ENCODE measurements around the gene SLC19A1.
"Not testable (repeated sequence)": the region's sequence is repeated elsewhere in the genome, so short reads cannot be mapped to it uniquely, and the experiment has no call there.

SLC19A1 gene

GRCh38 chr21:45532826-45533360 is 9.3 kb downstream of the SLC19A1 start:
- Histone ChIP-seq H3K4me3 (ENCODE audit: insufficient read depth, low read depth, low read length, poor library complexity, severe bottlenecking) (no peak overlapping the region), H3K36me3 (ENCODE audit: control insufficient read depth, insufficient read depth, low read length) (peaks cover 7% of the 10 kb centered on the region), H3K9me3 (ENCODE audit: control insufficient read depth, low read length) (no peaks in the 10 kb centered on the region), H3K27ac (ENCODE audit: insufficient read depth, low read length, poor library complexity, severe bottlenecking) (no peak overlapping the region), H3K27me3 (replicated peaks; ENCODE audit: control insufficient read depth, insufficient read depth, low read length, poor library complexity, severe bottlenecking) (no peaks in the 10 kb centered on the region), H3K4me1 (ENCODE audit: control insufficient read depth, insufficient read depth, low read length, poor library complexity, severe bottlenecking) (peaks cover 10% of the 10 kb centered on the region)
- DNase-seq = no peak

- Histone ChIP-seq H3K27ac (ENCODE audit: insufficient read depth, low read length, poor library complexity, severe bottlenecking) (no peak overlapping the region), H3K4me3 (ENCODE audit: insufficient read depth, low read depth, low read length, poor library complexity, severe bottlenecking) (no peak overlapping the region), H3K36me3 (ENCODE audit: control insufficient read depth, insufficient read depth, low read length) (peaks cover 7% of the 10 kb centered on the region)
Observed at GRCh38 chr21:45531393-45532215, 10.6 kb downstream of the SLC19A1 start.

GRCh38 chr21:45531114-45531392 is 11.2 kb downstream of the SLC19A1 start:
- not testable (repeated sequence) for DNase-seq; H3K27ac ChIP-seq (ENCODE audit: insufficient read depth, low read length, poor library complexity, severe bottlenecking); H3K27me3 ChIP-seq (replicated peaks; ENCODE audit: control insufficient read depth, insufficient read depth, low read length, poor library complexity, severe bottlenecking); H3K4me1 ChIP-seq (ENCODE audit: control insufficient read depth, insufficient read depth, low read length, poor library complexity, severe bottlenecking); H3K9me3 ChIP-seq (ENCODE audit: control insufficient read depth, low read length); H3K4me3 ChIP-seq (ENCODE audit: insufficient read depth, low read depth, low read length, poor library complexity, severe bottlenecking); H3K36me3 ChIP-seq (ENCODE audit: control insufficient read depth, insufficient read depth, low read length)

More at GRCh38 chr21:45531393-45532215, 10.6 kb downstream of the SLC19A1 start:
- no peak for DNase-seq
- Histone ChIP-seq H3K9me3 (ENCODE audit: control insufficient read depth, low read length) (no peaks in the 10 kb centered on the region), H3K4me1 (ENCODE audit: control insufficient read depth, insufficient read depth, low read length, poor library complexity, severe bottlenecking) (peaks cover 10% of the 10 kb centered on the region), H3K27me3 (replicated peaks; ENCODE audit: control insufficient read depth, insufficient read depth, low read length, poor library complexity, severe bottlenecking) (no peaks in the 10 kb centered on the region)

- H3K27me3 ChIP-seq (replicated peaks; ENCODE audit: control insufficient read depth, insufficient read depth, low read length, poor library complexity, severe bottlenecking) = no peaks in the 10 kb centered on the region
- DNase-seq = no peak
- H3K9me3 ChIP-seq (ENCODE audit: control insufficient read depth, low read length) = no peaks in the 10 kb centered on the region
- H3K4me3 ChIP-seq (ENCODE audit: insufficient read depth, low read depth, low read length, poor library complexity, severe bottlenecking) = no peak overlapping the region
- H3K27ac ChIP-seq (ENCODE audit: insufficient read depth, low read length, poor library complexity, severe bottlenecking) = no peak overlapping the region
- H3K4me1 ChIP-seq (ENCODE audit: control insufficient read depth, insufficient read depth, low read length, poor library complexity, severe bottlenecking) = peaks cover 10% of the 10 kb centered on the region
- H3K36me3 ChIP-seq (ENCODE audit: control insufficient read depth, insufficient read depth, low read length) = peaks cover 7% of the 10 kb centered on the region
Observed at GRCh38 chr21:45530423-45531113, 11.7 kb downstream of the SLC19A1 start.

GRCh38 chr21:45529785-45530422 is 12.3 kb downstream of the SLC19A1 start:
- Histone ChIP-seq H3K27me3 (replicated peaks; ENCODE audit: control insufficient read depth, insufficient read depth, low read length, poor library complexity, severe bottlenecking) (no peaks in the 10 kb centered on the region), H3K36me3 (ENCODE audit: control insufficient read depth, insufficient read depth, low read length) (peaks cover 11% of the 10 kb centered on the region), H3K4me3 (ENCODE audit: insufficient read depth, low read depth, low read length, poor library complexity, severe bottlenecking) (no peak overlapping the region), H3K27ac (ENCODE audit: insufficient read depth, low read length, poor library complexity, severe bottlenecking) (no peak overlapping the region), H3K4me1 (ENCODE audit: control insufficient read depth, insufficient read depth, low read length, poor library complexity, severe bottlenecking) (peaks cover 10% of the 10 kb centered on the region), H3K9me3 (ENCODE audit: control insufficient read depth, low read length) (no peaks in the 10 kb centered on the region)
- no peak for DNase-seq

- Histone ChIP-seq H3K27me3 (replicated peaks; ENCODE audit: control insufficient read depth, insufficient read depth, low read length, poor library complexity, severe bottlenecking) (no peaks in the 10 kb centered on the region), H3K27ac (ENCODE audit: insufficient read depth, low read length, poor library complexity, severe bottlenecking) (no peak overlapping the region), H3K4me3 (ENCODE audit: insufficient read depth, low read depth, low read length, poor library complexity, severe bottlenecking) (no peak overlapping the region), H3K4me1 (ENCODE audit: control insufficient read depth, insufficient read depth, low read length, poor library complexity, severe bottlenecking) (peaks cover 10% of the 10 kb centered on the region), H3K9me3 (ENCODE audit: control insufficient read depth, low read length) (no peaks in the 10 kb centered on the region), H3K36me3 (ENCODE audit: control insufficient read depth, insufficient read depth, low read length) (peaks cover 11% of the 10 kb centered on the region)
- DNase-seq = no peak
Observed at GRCh38 chr21:45528981-45529784, 13.1 kb downstream of the SLC19A1 start.

- H3K9me3 ChIP-seq (ENCODE audit: control insufficient read depth, low read length) = no peaks in the 10 kb centered on the region
- peaks cover 5% of the 10 kb centered on the region for H3K4me1 ChIP-seq (ENCODE audit: control insufficient read depth, insufficient read depth, low read length, poor library complexity, severe bottlenecking)
- no peak overlapping the region for H3K27ac ChIP-seq (ENCODE audit: insufficient read depth, low read length, poor library complexity, severe bottlenecking)
- no peak for DNase-seq
- peaks cover 11% of the 10 kb centered on the region for H3K36me3 ChIP-seq (ENCODE audit: control insufficient read depth, insufficient read depth, low read length)
- H3K4me3 ChIP-seq (ENCODE audit: insufficient read depth, low read depth, low read length, poor library complexity, severe bottlenecking) = no peak overlapping the region
- no peaks in the 10 kb centered on the region for H3K27me3 ChIP-seq (replicated peaks; ENCODE audit: control insufficient read depth, insufficient read depth, low read length, poor library complexity, severe bottlenecking)
Observed at GRCh38 chr21:45528028-45528705, 14.1 kb downstream of the SLC19A1 start.

- not testable (repeated sequence) for DNase-seq; H3K27ac ChIP-seq (ENCODE audit: insufficient read depth, low read length, poor library complexity, severe bottlenecking); H3K9me3 ChIP-seq (ENCODE audit: control insufficient read depth, low read length); H3K4me1 ChIP-seq (ENCODE audit: control insufficient read depth, insufficient read depth, low read length, poor library complexity, severe bottlenecking); H3K27me3 ChIP-seq (replicated peaks; ENCODE audit: control insufficient read depth, insufficient read depth, low read length, poor library complexity, severe bottlenecking); H3K4me3 ChIP-seq (ENCODE audit: insufficient read depth, low read depth, low read length, poor library complexity, severe bottlenecking)
- H3K36me3 ChIP-seq (ENCODE audit: control insufficient read depth, insufficient read depth, low read length) = peaks cover 11% of the 10 kb centered on the region
Observed at GRCh38 chr21:45527151-45527999, 14.9 kb downstream of the SLC19A1 start.

All from effector memory CD4-positive, alpha-beta T cell (primary cell).